M059J (cell line): ENCODE results near the gene PODXL. TPM values are rescaled to one million over a fixed set of nuclear protein-coding genes. Genes with fewer than 3 reads are reported as not detected.
"Not testable (repeated sequence)": the region's sequence is repeated elsewhere in the genome, so short reads cannot be mapped to it uniquely, and the experiment has no call there.

Experiments
- DNase-seq: peaks from one replicate; pipeline ENCODE4 v3.0.0-alpha.2; 2012; ENCODE audit warnings: low read depth
- total RNA-seq: library from RNA; depleted of rRNA; stranded (reverse); fragments of >200 nt; shearing (Covaris generic); gene quantifications from 2 replicates; pipeline ENCODE4 v1.2.3, GENCODE V29; 2014

PODXL gene
- total RNA-seq, 1 experiment from 2014 or later, result 50.6 TPM

- DNase-seq, result peak; percentile 90
Observed at GRCh38 chr7:131538071-131538812, 18.2 kb downstream of the PODXL start.

GRCh38 chr7:131537571-131537978 lies 18.9 kb downstream of the PODXL start:
- DNase-seq, result peak; percentile 33

- DNase-seq, result no peak
Observed at GRCh38 chr7:131536361-131536849, 20.0 kb downstream of the PODXL start.

GRCh38 chr7:131533566-131534561 lies 22.6 kb downstream of the PODXL start:
- no peak for DNase-seq

- no peak for DNase-seq
Observed at GRCh38 chr7:131533151-131533559, 23.3 kb downstream of the PODXL start.

- no peak for DNase-seq
Observed at GRCh38 chr7:131532570-131533091, 23.8 kb downstream of the PODXL start.

GRCh38 chr7:131530137-131530536 lies 26.3 kb downstream of the PODXL start:
- no peak for DNase-seq

- no peak for DNase-seq
Observed at GRCh38 chr7:131529617-131530016, 26.8 kb downstream of the PODXL start.

- no peak for DNase-seq
Observed at GRCh38 chr7:131529179-131529578, 27.2 kb downstream of the PODXL start.

- DNase-seq, result no peak
Observed at GRCh38 chr7:131527456-131527855, 29.0 kb downstream of the PODXL start.

- no peak for DNase-seq
Observed at GRCh38 chr7:131525820-131526219, 30.6 kb downstream of the PODXL start.

- DNase-seq, result no peak
Observed at GRCh38 chr7:131524703-131525102, 31.7 kb downstream of the PODXL start.

GRCh38 chr7:131524115-131524514 lies 32.3 kb downstream of the PODXL start:
- DNase-seq, result no peak

- DNase-seq, result peak; percentile 59
Observed at GRCh38 chr7:131522325-131522930, 34.0 kb downstream of the PODXL start.

GRCh38 chr7:131521651-131522163 lies 34.7 kb downstream of the PODXL start:
- peak; percentile 88 for DNase-seq

GRCh38 chr7:131518626-131519025 lies 37.8 kb downstream of the PODXL start:
- no peak for DNase-seq

GRCh38 chr7:131517218-131517923 lies 39.1 kb downstream of the PODXL start:
- no peak for DNase-seq

GRCh38 chr7:131515471-131515870 lies 41.0 kb downstream of the PODXL start:
- DNase-seq, result not testable (repeated sequence)

GRCh38 chr7:131513245-131514061 lies 43.0 kb downstream of the PODXL start:
- peak; percentile 89 for DNase-seq
